Activated naive CD4-positive, alpha-beta T cell treated with anti-CD3 and anti-CD28 coated beads, Interleukin-2, amount 50 U/mL, for 16 hours (primary cell): ENCODE measurements around the gene NSL1.
A peak's percentile ranks its signal among the peaks of the same experiment; 100 is the strongest.

Source experiments
- DNase-seq: peaks from one replicate; pipeline ENCODE4 v3.0.0-alpha.2; 2020

NSL1 gene

DNA sequence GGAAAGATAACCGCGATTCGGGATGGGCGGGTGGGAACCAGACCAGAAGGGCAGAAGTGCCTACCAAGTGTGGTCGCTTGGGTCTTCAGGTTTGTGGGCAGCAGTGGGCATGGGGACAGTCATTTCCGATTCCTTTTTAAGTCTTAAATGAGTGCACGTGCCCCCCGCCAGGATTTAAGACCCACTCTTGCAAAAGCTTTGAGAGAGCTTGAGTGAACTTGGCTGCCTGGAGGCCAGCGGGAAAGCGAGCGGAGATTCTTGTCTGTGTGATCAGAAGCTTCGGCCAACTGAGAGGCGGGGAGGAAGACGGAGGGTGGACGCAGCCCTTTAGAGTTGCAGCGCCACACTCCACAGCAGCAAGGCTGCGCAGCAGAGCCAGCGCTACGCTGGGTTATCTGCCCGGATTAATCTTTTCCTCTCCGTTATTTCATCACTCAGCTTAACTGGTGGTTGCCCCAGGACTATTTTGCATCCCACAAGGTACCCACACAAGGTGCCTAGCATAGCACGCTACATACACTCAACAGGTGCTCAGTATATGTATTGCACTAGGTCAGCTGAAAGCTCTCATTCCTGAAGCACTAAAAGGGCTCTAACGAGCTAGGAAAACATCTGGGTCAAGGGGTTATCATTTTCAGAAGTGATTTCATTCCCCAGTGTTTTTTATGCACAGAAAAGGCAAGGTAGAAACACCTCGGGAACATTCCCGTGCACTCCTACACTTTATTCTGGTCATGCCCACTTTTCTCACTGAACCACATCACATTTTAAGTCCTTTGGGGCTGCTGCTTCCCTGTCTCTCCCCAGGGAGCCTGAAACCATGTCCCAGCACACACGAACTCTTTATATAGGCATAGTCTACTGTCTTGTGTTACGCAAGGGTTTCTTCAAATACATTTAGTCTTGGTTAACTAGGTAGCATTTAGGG, 90.4 kb downstream of the NSL1 start:
- DNase-seq = peak; percentile 48

DNA sequence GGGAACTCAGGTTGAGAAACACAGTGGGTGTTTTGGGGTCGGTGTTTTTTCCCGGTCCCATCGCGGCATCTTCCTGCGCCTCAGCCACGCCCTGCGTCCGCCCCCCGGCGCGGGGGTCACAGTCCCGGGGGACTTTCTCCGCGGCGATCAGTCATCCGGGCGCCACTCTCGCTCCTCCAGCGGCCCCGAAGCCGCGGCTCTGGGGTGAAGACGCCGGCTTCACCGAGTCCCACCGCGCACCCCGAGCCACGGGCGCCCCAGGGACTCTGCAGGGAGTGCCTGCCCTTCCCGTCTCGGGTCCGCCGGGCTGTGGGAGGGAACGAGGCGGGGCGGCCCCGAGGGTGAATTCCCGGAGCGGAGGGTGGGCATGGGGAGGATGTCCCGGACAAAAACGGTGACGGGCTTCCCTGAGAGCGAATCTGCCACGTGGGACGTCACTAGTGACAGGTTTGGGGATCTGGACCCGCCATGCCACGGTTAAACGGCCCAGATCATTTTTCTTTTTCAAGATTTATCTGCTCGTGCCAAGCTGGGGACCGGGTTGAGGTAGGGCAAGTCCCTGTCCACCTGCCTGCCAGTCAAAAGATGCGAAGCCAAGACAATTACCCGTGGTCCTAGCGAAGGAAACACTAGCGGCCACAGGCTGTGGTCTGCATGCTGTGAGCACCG, 91.2 kb downstream of the NSL1 start:
- peak; percentile 68 for DNase-seq

DNA sequence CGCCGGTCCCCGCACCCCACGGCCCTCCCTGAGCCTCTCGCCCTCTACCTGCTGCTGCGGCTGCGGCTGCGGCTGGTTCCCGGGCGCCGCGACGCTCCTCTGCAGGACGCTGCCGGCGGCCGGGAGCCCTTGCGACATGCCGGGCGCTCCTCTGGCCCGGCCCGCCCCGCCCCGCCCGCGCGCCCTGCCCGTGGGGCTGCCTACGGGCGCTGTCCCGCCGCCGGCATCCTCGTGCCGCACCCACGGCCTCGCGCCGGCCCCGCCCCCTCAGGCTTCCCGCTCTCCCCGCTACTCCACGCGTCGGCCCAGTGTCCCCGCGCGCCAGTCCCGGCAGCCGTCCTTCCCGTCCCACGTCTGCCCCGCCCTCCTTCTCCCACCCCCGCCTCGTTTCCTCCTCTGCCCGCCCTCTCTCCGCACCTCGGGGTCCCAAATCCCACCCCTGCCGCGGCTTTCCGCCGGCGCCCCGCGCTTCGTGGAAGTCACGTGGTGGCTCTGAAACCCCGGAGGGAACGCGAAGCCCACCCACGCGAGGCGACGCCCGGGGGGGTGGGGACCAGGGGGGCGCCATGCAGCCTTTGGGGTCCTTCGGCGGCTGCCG, 91.9 kb downstream of the NSL1 start, which contains the start of gene BATF3:
Gene BATF3, minus strand, starts transcription at position 216 of the 598 bp plus-strand sequence. Its CDS starts 78 bp downstream, at position 138.
- peak; percentile 64 for DNase-seq

DNA sequence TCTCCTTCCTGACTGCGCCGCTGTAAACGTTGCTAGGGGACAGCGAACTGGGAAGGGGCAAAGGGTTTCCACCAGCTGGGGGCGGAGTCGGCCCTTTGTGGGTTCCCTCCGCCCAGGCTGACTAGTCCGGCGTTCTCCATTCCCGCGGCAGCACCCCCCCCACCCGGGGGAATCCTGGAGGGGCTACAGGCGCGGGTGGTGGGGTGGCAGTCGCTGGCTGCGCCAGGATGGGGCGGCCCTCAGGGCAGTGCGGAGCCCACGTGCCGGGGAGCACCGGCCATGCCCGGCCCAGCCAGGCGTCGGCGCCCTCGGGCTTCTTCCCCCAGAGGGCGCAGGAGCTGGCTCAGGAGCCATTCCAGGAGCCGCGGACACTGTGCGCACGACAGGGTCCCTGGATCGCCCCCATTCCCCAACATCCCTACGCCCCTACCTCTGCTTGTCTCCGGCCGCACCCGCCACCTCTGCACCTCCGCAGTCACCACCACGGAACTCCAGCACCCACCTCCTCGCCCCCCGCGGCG, 92.4 kb downstream of the NSL1 start:
- DNase-seq = peak; percentile 65

DNA sequence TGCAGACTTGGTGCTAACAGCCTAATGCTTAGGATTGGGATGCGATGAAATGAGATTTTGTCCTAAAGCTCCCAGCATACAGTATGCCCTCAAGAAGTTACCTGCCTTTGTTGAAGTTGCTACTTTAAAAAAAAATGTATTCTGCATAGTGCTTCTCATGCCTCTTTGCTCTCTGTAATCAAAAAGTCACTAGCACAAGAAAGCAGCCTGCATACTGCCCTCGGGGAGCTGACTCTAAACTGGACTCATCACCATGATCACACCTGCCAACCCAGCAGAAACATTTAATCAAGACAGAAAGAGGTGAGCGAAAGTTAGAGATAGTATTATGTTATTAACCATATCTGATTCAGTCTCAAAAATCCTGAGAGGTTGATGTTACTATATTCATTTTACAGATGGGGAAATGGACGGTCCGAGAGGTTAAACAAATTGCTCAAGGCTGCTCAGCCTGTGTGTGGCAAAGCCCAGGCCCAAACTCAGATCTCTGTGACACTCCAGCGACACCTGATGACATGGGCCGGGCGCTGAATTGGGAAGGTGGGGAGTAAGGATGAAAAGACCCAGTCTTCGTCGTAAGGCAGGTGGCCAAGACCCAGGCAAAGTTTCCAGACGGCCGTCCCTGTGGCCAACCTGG, 93.0 kb downstream of the NSL1 start:
- no peak for DNase-seq

DNA sequence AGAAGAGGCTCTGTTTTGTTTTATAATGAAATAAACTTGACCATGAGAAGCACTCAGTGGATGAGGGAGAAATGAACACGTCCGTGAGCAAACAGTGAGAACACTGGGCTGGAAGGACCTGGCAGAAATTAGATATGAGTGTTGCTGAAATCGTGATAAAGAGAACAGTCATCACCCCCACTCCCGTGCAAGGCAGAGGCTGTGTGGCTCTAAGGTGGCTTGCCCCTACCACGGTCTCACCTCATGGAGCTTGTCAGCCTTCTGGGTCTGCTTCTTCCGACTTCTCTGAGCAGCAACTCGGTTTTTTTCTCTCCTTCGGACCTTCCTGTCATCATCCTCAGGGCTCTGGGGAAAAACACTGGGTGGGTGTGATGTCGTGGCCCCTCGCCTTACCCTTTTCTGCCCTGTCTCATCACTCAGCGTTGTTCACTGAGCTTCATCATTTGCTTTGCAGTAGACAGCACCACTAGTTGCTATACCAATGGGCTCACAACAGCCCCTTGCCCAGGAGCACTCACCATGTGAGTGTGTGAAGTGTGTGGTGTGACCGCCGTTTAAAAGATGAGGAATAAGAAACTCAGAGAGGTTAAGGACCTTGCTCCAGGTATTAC, 94.8 kb downstream of the NSL1 start:
- DNase-seq = no peak

DNA sequence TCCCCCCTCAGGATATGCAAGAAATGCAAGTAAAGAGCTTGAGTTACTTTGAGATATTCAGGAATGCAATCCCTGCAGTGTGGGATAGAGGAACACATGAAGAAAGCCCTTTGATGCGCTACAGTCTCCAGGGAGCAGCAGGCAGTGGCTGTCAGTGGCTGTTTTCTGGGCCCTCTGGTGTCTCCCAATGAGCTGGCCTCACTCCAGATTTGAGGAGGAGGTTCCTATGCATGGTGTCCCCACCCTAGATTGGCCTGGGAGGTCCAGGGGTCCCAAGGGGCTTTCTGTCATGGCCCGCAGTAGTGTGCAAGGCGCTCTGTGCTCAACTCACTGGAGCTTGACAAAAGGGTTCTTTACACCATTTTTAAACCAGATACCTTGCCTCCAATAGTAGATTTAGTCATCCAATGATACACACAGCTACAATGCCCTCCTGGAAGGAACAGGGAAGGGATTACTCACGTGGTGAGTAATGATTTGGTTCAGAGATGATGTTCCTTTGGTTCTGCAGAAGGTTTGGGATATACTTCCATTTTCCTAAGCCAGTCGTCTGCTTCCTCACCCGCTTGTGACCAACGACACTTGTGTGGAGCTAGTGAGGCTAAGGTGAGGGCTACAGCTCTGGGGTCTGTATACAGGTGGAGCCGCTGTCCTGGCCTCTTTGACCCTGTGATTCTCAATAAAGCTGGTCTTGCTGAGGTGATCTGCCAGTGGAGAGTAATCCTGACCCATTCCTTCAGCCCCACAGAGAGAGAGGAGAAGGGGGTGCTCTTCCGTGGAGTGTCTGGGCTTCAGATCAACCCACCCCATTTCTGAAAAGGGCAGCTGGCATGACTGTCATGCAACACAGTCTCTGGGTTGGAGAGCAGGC, 98.6 kb downstream of the NSL1 start:
- DNase-seq = no peak

DNA sequence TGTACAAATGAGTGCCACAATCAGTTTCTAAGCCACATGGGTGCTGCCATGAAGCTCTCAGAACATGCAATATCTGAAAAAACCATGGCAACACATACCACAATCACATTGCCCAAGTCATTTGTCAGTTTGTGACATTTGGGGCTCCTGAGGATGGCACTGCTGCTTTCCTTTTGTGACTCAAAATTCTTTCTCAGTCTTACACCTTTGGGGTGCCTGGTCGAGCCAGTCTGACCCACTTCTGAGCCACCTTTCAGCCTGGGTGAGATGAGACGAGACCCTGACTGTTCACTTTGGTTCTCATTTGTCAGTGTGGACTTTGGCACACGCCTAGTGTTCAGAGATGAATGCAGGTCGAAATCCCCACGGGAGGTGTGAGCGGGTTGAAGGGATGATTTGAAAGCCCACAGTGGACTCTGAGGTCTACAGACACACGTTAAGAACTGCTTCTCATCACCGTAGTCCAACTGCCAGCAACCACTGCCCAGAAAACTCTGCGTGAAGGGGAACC, 100.0 kb downstream of the NSL1 start:
- DNase-seq = no peak

DNA sequence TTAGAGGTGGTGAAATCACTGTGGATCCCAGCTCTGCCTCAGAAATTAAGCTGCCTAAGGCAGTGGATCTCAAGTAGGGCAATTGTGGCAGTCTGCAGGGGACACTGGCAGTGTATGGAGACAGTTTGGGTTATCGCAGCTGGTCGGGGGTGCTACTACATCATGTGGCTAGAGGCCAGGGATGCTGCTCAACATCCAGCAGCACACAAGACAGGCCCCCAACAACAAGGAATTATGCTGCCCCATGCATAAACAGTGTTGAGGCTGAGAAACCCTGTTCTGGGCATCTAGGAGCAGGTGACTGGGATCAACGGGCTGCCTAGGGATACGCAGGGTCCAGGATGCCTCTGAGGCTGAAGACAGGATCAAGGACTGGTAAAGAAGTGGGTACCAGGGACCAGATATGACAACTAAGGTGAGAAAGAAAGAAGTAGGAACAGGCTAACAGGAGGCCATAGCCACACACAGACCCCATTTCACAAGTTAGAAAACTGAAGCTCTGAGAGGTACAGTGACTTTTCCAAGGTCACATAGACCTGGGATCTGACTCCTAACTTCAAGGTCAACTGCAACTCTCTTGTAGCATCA, 100.7 kb downstream of the NSL1 start:
- DNase-seq = no peak

DNA sequence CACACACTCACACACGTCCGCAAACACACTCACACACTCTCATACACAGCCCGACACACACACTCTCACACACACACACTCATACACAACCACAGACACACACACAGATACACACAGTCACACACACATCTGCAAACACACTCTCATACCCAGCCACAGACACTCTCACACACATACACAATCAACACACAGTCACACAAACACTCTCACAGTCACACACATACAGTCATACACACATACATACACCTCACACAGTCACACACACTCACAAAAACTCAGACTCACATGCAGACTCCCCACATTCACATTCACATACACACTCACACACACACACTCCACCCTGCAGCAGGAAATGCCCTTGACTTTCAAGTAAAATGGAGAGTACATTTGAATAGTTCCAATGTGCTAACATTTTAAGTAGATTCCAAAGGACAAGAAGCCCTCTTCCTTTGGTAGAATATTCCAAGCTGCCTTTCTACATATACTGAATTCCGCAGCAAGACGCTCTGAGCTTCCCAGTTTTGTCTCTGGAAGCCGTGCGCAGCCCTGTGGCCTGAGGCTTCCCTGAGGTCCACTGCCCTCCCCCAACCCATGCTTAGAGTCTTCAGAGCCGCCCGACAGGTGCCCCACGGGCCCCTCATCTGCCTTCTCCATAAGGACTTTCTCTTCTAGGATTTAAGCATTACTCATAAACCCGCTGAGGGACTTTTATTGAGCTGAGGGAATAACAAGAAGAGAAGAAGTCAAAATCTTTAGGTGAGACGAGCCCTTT, 101.6 kb downstream of the NSL1 start:
- DNase-seq = no peak

DNA sequence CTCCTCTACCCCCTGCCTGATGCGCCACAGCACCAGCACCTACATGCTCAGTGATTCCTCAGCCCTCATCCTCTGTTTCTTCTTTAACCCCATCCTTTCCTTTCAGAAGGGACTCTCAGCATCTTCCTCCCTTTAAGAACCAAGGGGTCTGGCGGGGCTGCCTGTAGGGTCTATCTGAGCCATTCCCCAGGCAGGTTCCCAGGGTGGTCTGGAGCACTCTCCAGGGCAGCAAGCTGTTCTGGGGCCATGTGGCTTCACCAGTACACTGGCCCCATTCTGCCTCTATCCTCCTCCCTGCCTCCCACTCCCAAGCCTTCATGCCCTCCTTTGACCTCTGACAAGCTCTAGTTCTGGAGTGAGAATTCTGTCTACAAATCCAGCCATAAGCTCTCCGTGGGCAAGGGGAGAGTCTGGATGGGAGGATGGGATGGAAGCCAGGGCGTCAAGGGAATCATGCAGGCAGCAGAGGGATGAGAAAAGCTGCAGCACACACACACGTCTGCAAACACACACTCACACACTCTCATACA, 102.3 kb downstream of the NSL1 start:
- no peak for DNase-seq

DNA sequence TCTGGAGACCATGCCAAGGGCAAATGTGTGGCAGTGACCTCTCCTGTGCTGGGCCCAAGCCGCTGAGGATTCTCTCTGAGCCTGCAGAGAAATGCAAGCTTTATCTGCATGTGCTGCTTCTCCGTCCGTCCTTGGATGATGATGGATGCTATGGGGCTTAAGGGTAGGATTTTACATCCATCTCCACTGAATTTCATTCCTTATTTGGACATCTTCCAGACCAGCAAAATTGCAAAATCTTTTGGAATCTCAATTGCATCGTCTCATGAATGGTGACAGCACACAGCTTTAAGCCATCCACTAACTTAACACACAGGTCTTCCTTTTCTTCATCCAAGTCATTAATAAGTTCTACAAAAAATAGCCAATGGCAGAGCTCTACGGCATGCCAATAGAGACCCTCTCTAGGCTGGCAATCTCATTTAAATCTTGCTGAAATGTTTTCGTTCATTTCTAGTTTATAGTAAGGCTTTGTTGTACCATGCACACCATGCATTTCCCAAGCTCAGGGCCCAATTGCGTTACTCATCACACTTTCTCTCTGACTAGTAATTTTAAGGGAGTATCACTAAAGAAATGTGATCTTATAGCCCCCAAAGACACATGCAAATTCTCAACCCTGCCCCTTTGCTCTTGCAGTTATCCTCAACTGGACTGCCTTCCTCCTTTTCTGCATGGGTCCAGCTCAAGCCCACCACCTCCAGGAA, 103.1 kb downstream of the NSL1 start:
- DNase-seq = no peak

DNA sequence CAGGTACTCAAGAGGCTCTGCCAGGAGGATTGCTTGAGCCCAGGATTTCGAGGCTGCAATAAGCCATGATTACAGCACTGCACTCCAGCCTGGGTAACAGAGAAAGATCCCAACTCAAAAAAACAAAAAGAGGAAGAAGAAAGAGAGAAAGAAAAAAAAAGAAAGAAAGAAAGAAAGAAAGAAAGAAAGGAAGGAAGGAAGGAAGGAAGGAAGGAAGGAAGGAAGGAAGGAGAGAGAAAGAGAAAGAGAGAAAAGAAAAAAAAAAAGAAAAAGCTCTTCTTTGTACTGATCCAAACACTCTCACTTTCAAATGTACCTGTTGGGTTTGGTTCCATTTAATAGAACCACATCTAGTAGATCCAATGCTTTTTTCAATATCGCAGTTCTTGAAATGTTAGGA, 103.8 kb downstream of the NSL1 start:
- DNase-seq = no peak

DNA sequence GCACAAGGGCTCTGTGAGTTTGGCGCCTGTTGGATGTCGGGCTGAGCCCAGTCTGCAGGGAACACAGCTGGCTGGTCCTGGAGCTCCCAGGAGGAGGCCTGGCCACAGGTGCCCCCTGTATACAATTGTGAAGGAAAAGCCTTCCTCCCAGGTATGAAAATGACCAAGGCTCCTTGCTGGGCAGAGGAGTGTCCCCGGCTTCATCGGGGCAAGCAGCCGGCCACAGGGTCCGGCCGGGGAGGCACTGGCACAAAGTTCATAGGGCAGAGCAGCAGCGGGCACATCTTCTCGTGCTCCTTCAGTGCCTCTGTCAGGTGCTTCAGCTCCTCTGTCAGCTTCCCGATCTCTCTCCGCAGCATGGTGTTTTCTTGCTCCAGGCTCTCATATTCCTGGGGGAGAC, 105.0 kb downstream of the NSL1 start:
- no peak for DNase-seq

DNA sequence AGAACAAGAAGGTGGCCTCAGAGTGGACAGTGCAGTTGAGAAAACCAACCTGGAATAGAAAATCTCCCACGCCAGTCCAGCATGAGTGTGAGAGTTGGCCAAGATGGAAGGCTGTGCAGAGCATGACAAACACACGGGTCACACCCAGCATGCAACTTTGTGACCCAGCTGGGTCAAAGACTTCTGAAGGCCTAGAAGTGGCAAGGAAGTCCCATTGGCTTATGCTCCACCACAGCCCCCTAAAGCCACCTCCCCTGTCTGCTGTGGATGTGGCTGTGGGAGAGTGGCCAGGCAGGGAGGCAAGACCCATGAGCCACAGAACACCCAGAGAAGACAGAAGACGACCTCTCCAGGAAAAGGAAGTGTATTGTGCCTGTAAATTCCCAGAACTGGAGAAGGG, 105.5 kb downstream of the NSL1 start:
- no peak for DNase-seq

DNA sequence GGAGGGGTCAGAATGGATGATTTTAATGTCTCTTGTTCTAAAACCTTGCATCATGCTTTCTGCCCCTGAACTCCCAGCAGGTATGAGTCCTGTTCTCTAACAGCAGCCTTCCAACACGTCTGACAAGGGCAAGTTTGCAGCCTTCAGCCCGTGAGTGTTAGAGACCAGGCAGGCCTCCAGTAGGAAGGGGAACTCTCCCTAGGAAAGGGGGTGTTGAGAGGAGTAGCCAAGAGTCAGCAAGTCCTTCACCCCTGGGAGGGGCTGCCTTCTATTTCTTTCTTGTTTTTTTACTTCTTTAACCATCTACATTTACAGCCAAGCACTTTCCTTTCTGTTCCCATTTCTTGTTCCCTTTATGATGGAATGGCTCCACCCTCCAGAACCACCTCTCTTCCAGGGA, 106.1 kb downstream of the NSL1 start:
- no peak for DNase-seq

DNA sequence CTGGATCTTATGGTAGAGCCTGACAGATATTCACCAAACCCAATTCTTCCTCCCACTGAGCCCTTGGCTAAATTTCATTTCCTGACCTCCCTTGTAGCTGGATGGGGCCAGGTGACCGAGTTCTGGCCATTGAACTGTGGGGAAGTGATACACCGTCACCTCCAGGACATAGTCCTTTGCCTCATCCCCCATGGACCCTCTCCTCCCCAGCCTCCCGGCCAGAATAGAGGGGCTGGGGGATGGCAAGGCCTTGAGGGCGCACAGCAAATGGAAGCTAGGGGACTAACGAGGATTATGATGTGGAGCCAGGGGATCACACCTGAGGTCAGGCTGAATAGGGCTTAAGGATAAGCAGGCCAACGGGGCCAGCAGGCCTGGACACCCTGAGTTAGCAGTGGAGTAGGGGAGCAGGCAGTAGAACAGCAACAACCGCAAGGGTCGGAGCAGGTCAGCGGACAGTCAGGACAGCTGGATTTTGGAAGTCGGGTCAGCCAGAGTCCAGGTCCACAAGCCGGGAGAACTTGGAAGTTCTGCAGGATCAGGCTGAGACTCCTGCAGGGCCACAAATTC, 107.0 kb downstream of the NSL1 start:
- no peak for DNase-seq

DNA sequence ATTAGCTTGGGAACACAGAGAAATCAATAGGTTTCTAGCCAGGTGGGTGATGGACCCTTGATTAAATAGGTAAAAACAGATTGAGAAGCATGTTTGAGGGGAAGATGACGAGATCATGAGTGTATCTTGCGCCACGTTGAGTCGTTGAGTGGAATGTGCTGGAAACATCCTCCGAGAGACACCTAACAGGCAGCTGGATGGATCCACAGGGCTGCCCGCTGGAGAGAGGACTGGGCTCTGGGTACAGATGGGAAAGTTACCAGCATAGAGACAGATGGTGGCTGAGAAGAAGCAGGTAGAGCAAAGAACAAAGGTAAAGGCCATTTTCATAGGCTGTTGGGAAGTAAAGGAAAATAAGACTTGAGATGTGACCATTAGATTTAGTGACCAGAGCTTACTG, 107.5 kb downstream of the NSL1 start:
- no peak for DNase-seq

DNA sequence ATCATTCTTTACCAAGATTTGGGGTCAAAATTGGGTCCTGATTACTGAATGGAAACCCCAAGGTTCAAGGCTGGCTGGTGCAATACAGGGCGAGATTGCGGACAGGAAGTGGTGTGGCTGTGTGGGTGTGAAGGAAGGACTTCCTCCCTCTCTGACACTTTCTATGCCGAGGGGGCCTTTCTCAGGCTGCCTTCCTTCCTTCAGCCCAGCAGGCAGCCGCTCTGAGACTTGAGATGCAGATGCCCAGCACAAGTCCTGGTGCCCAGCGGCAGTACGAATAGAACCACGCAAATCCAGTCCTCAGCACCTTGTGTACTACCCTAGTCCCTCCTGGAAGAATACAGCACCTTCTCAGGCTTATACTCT, 108.2 kb downstream of the NSL1 start:
- no peak for DNase-seq
